HUES64 (cell line): ENCODE measurements around the gene MUL1.

Experiments
- H3K27ac ChIP-seq: 2 replicates; pipeline ENCODE4 v1.7.0; 2013; ENCODE audit warnings: low read depth, low read length, inconsistent platforms
- H3K27me3 ChIP-seq: 2 replicates; pipeline ENCODE4 v1.6.1; 2013; ENCODE audit warnings: mild to moderate bottlenecking, low read length; ENCODE audit not compliant: insufficient read depth
- H3K36me3 ChIP-seq: 2 replicates; pipeline ENCODE4 v1.6.1; 2013; ENCODE audit warnings: mild to moderate bottlenecking, low read length; ENCODE audit not compliant: insufficient read depth
- H3K4me1 ChIP-seq: 2 replicates; pipeline ENCODE4 v1.6.1; 2013; ENCODE audit warnings: mild to moderate bottlenecking, low read length, moderate library complexity; ENCODE audit not compliant: insufficient read depth
- H3K4me3 ChIP-seq: 2 replicates; pipeline ENCODE4 v1.5.1; 2013; ENCODE audit warnings: mild to moderate bottlenecking, low read length, moderate library complexity
- H3K9ac ChIP-seq: 2 replicates; pipeline ENCODE4 v1.6.1; 2013; ENCODE audit warnings: mild to moderate bottlenecking, low read depth, low read length
- H3K9me3 ChIP-seq: 2 replicates; pipeline ENCODE4 v1.6.1; 2013; ENCODE audit warnings: low read depth, low read length; ENCODE audit not compliant: insufficient read depth
- WGBS: fragments of 150-250, 120-280 bp; methylation state at CpG from one replicate; pipeline ENCODE4 v1.1.7; 2013; ENCODE audit warnings: missing lambda C conversion rate; 5-methylcytosine and 5-hydroxymethylcytosine counted together

The MUL1 gene

GRCh38 chr1:20484519-20485462 lies 23.2 kb downstream of the MUL1 start:
- Histone ChIP-seq H3K27me3 (peaks cover 80% of the 10 kb centered on the region), H3K4me3 (peak overlapping the region; percentile 78), H3K9me3 (no peaks in the 10 kb centered on the region), H3K4me1 (peaks cover 28% of the 10 kb centered on the region), H3K36me3 (no peaks in the 10 kb centered on the region), H3K9ac (0 out of 2 replicates have a peak overlapping the region, but pooled peaks have one; percentile 11), H3K27ac (no peak overlapping the region)
- WGBS: under 1% methylated on average over 89 of the region's 89 CpGs

GRCh38 chr1:20483833-20484518 lies 24.0 kb downstream of the MUL1 start:
- Histone ChIP-seq H3K27me3 (peaks cover 74% of the 10 kb centered on the region), H3K9me3 (no peaks in the 10 kb centered on the region), H3K4me3 (peak overlapping the region; percentile 78), H3K36me3 (no peaks in the 10 kb centered on the region), H3K27ac (no peak overlapping the region), H3K4me1 (peaks cover 28% of the 10 kb centered on the region), H3K9ac (peak overlapping the region; percentile 11; the same call in 1 of the 2 replicates)
- 1% methylated on average over 58 of the region's 58 CpGs for WGBS

GRCh38 chr1:20483098-20483832 lies 24.7 kb downstream of the MUL1 start:
- H3K9ac ChIP-seq: no peak overlapping the region
- H3K9me3 ChIP-seq: no peaks in the 10 kb centered on the region
- no peak overlapping the region for H3K27ac ChIP-seq
- 36% methylated on average over 12 of the region's 16 CpGs for WGBS
- peaks cover 70% of the 10 kb centered on the region for H3K27me3 ChIP-seq
- peak overlapping the region; percentile 78 for H3K4me3 ChIP-seq
- peaks cover 26% of the 10 kb centered on the region for H3K4me1 ChIP-seq
- no peaks in the 10 kb centered on the region for H3K36me3 ChIP-seq

- Histone ChIP-seq H3K9ac (no peak overlapping the region), H3K36me3 (no peaks in the 10 kb centered on the region), H3K4me1 (peaks cover 23% of the 10 kb centered on the region), H3K9me3 (no peaks in the 10 kb centered on the region), H3K27ac (no peak overlapping the region), H3K4me3 (no peak overlapping the region), H3K27me3 (peaks cover 66% of the 10 kb centered on the region)
- WGBS: 71% methylated on average over 10 of the region's 10 CpGs
Measured at GRCh38 chr1:20481643-20482498, 26.1 kb downstream of the MUL1 start.

GRCh38 chr1:20480951-20481617 lies 26.9 kb downstream of the MUL1 start:
- Histone ChIP-seq H3K9ac (no peak overlapping the region), H3K27ac (no peak overlapping the region), H3K9me3 (no peaks in the 10 kb centered on the region), H3K4me3 (no peak overlapping the region), H3K36me3 (no peaks in the 10 kb centered on the region), H3K4me1 (peaks cover 30% of the 10 kb centered on the region), H3K27me3 (peaks cover 65% of the 10 kb centered on the region)
- WGBS: 79% methylated on average over 7 of the region's 7 CpGs

DNA sequence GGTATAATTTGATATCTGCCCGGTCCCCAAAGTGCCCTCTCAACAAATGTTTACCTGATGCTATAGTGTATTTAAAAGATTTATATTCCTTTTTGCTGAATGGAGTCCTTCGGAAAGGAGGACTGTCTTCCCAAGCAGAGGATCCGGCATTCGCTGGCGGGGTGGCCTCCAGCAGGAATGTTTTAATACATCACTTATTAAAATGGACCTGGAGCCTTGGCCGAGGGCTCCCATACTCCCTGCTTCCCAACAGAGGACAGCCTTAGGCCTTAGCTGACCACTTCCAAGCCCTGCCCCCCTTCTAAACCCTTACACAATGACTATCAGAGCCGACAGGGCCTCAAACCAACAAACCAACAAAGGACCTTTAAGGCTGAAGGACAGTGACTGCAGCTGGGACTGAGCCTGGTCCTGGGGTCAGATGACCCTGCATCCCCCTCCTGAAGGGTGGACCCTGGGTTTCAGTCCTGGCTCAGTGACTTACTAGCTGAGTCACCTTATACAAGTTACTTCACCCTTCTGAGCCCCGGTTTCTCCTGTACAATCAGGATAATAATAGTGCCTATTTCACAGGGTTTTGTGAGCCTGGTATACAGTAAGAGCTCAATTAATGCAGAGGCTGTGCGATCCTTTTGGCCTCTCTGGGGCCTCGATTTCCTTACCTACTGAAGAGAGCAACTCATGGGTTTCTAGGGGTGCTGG lies 27.6 kb downstream of the MUL1 start:
- Histone ChIP-seq H3K9ac (no peak overlapping the region), H3K27me3 (peaks cover 65% of the 10 kb centered on the region), H3K4me1 (peaks cover 32% of the 10 kb centered on the region), H3K4me3 (no peak overlapping the region), H3K9me3 (no peaks in the 10 kb centered on the region), H3K36me3 (no peaks in the 10 kb centered on the region), H3K27ac (no peak overlapping the region)
- WGBS: 91% methylated on average over 9 of the region's 10 CpGs

DNA sequence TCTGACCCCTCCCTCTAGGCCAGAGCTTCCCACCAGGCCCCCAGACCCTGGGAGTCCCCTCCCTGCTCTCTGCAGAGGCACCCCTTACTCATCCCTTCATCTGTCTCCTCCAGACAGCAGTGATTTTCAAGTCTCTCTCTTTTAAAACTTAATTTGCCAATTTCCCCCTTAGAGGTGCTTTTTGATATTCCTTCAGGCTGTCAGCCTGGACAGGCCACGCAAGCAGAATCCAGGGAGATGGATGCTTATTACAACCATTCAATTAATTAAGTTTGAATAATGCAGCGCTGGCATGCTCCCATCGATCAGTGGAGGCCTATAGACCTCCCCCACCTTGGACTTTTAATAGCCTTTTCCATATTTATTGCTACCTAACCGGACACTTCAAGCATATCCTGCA lies 28.1 kb downstream of the MUL1 start:
- H3K4me1 ChIP-seq: peaks cover 32% of the 10 kb centered on the region
- no peak overlapping the region for H3K4me3 ChIP-seq

DNA sequence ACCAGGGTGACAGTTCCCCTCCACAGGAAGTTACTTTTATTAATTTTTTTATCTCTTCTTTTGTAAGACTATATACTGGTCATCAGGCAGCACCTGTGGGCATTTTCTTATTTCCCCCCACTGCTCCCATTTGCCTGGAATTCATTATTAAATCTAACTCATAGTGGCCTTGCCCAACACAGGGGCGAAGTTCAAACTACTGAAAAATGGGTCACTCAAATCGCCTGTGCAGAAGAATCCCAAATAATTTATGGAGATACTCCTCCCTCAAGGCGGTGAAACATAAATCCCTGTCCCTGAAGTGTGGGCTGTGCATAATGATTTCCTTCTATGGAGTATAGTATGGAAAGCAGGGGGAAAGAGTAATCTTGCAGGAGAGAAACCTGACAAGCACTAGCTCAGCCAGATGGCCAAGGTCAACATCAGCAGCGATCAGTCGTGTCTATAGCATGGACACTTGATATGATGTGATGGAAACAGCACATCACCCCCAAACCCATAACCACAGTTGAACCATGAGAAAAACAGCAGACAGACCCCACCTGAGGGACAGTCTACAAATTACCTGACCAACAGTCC lies 29.8 kb downstream of the MUL1 start:
- no peak overlapping the region for H3K27ac ChIP-seq
- no peak overlapping the region for H3K9ac ChIP-seq
- no peaks in the 10 kb centered on the region for H3K36me3 ChIP-seq
- no peak overlapping the region for H3K4me3 ChIP-seq
- no peaks in the 10 kb centered on the region for H3K9me3 ChIP-seq
- H3K27me3 ChIP-seq: peaks cover 44% of the 10 kb centered on the region
- peaks cover 32% of the 10 kb centered on the region for H3K4me1 ChIP-seq
- WGBS: 94% methylated on average over 3 of the region's 5 CpGs

More for the DNA sequence above, 28.1 kb downstream of the MUL1 start:
- Histone ChIP-seq H3K27ac (no peak overlapping the region), H3K27me3 (peaks cover 61% of the 10 kb centered on the region), H3K9me3 (no peaks in the 10 kb centered on the region), H3K36me3 (no peaks in the 10 kb centered on the region), H3K9ac (no peak overlapping the region)
- WGBS: 91% methylated on average over 4 of the region's 4 CpGs

GRCh38 chr1:20477348-20478056 lies 30.4 kb downstream of the MUL1 start:
- Histone ChIP-seq H3K4me3 (no peak overlapping the region), H3K27ac (no peak overlapping the region), H3K36me3 (no peaks in the 10 kb centered on the region), H3K4me1 (peaks cover 25% of the 10 kb centered on the region), H3K27me3 (peaks cover 38% of the 10 kb centered on the region), H3K9me3 (no peaks in the 10 kb centered on the region), H3K9ac (no peak overlapping the region)
- WGBS: 86% methylated on average over 10 of the region's 10 CpGs
